Measurements from ENCODE around the gene OR1Q1.

OR1Q1 gene

GRCh38 chr9:122656378-122656777 is 41.8 kb downstream of the OR1Q1 start:
- H3K4me3 ChIP-seq (ENCODE audit: low read depth, low read length) = no peak overlapping the region

GRCh38 chr9:122657527-122657926 is 43.0 kb downstream of the OR1Q1 start, which contains the start of gene OR1B1:
TSS of gene OR1B1 (minus strand) at chr9:122657627.
- peaks cover 18% of the 10 kb centered on the region; the same call in 1 of the 2 replicates for H3K27me3 ChIP-seq (ENCODE audit: control insufficient read depth, insufficient read depth, low read length)
- no peaks in the 10 kb centered on the region for H3K36me3 ChIP-seq (ENCODE audit: control insufficient read depth, insufficient read depth, low read length)
- no peak within 1 kb of the TSS for H3K4me3 ChIP-seq (ENCODE audit: low read depth, low read length)
- no peak within 1 kb of the TSS for H3K9ac ChIP-seq (ENCODE audit: low read length)
- H3K9me3 ChIP-seq (ENCODE audit: control insufficient read depth, insufficient read depth, low read depth, low read length) = peaks cover 2% of the 10 kb centered on the region; the same call in 1 of the 2 replicates
- H3K27ac ChIP-seq (ENCODE audit: low read depth, low read length) = no peak within 1 kb of the TSS
- no peaks in the 10 kb centered on the region for H3K4me1 ChIP-seq (ENCODE audit: control insufficient read depth, insufficient read depth, low read length)

More at GRCh38 chr9:122656378-122656777, 41.8 kb downstream of the OR1Q1 start:
- H3K4me1 ChIP-seq (ENCODE audit: control insufficient read depth, insufficient read depth, low read length) = no peaks in the 10 kb centered on the region
- H3K9ac ChIP-seq (ENCODE audit: low read length) = no peak overlapping the region
- peaks cover 8% of the 10 kb centered on the region; the same call in 1 of the 2 replicates for H3K27me3 ChIP-seq (ENCODE audit: control insufficient read depth, insufficient read depth, low read length)
- peaks cover 2% of the 10 kb centered on the region; the same call in 1 of the 2 replicates for H3K9me3 ChIP-seq (ENCODE audit: control insufficient read depth, insufficient read depth, low read depth, low read length)
- no peaks in the 10 kb centered on the region for H3K36me3 ChIP-seq (ENCODE audit: control insufficient read depth, insufficient read depth, low read length)
- H3K27ac ChIP-seq (ENCODE audit: low read depth, low read length) = no peak overlapping the region

- Histone ChIP-seq H3K36me3 (ENCODE audit: control insufficient read depth, insufficient read depth, low read length) (no peaks in the 10 kb centered on the region), H3K27ac (ENCODE audit: low read depth, low read length) (no peak within 1 kb of the TSS), H3K4me3 (ENCODE audit: low read depth, low read length) (no peak within 1 kb of the TSS), H3K9ac (ENCODE audit: low read length) (no peak within 1 kb of the TSS), H3K27me3 (ENCODE audit: control insufficient read depth, insufficient read depth, low read length) (peaks cover 26% of the 10 kb centered on the region; the same call in 1 of the 2 replicates), H3K4me1 (ENCODE audit: control insufficient read depth, insufficient read depth, low read length) (no peaks in the 10 kb centered on the region), H3K9me3 (ENCODE audit: control insufficient read depth, insufficient read depth, low read depth, low read length) (no peaks in the 10 kb centered on the region; the same call in 1 of the 2 replicates)
Measured at GRCh38 chr9:122661416-122661815, 46.9 kb downstream of the OR1Q1 start, which contains the start of gene OR1L1. TSS of gene OR1L1 (plus strand) at chr9:122661716. CDS start at chr9:122661716, 0 bp downstream.
